Activated CD4-positive, alpha-beta memory T cell treated with anti-CD3 and anti-CD28 coated beads for 36 hours (primary cell): ENCODE measurements around the gene DGKE. TPM values are rescaled to one million over a fixed set of nuclear protein-coding genes. Genes with fewer than 3 reads are reported as not detected.

Experiments used
- CTCF ChIA-PET: fragments of 350-600 bp; sonication (Branson Sonifier 250); formaldehyde crosslinking; loops from one replicate; lab custom pipeline; 2021; ENCODE audit warnings: antibody characterized with exemption, inconsistent platforms; lab: Charles Lee
- POLR2A ChIA-PET: fragments of 350-600 bp; sonication (Branson Sonifier 250); formaldehyde crosslinking; loops from one replicate; lab custom pipeline; 2021; ENCODE audit warnings: antibody characterized with exemption; lab: Charles Lee
- DNase-seq: peaks from one replicate; pipeline ENCODE4 v3.0.0-alpha.2; 2020
- H3K27ac Mint-ChIP-seq: one replicate; pipeline ENCODE4 v1.8.0; 2021; ENCODE audit warnings: mixed read lengths
- H3K27me3 Mint-ChIP-seq: one replicate; pipeline ENCODE4 v1.8.0; 2021; ENCODE audit warnings: mixed read lengths
- H3K36me3 Mint-ChIP-seq: one replicate; pipeline ENCODE4 v1.8.0; 2021; ENCODE audit warnings: mixed read lengths
- H3K4me1 Mint-ChIP-seq: one replicate; pipeline ENCODE4 v1.8.0; 2021; ENCODE audit warnings: low read depth, mixed read lengths
- H3K4me3 Mint-ChIP-seq: one replicate; pipeline ENCODE4 v1.8.0; 2021; ENCODE audit warnings: mild to moderate bottlenecking, mixed read lengths
- H3K9me3 Mint-ChIP-seq: one replicate; pipeline ENCODE4 v1.8.0; 2021; ENCODE audit warnings: mixed read lengths
- intact Hi-C: fragments of 100-400 bp; cut with micrococcal nuclease; formaldehyde crosslinking; loops from one replicate; pipeline ENCODE4 v1.15.1; 2023
- total RNA-seq, 2 experiments: library from RNA; stranded (reverse); gene quantifications; one replicate each; pipeline ENCODE4 v1.2.3, GENCODE V29; 2021

Gene DGKE
- total RNA-seq, 2 experiments from 2014 or later: 23.3 to 25.6 TPM

- Mint-ChIP-seq H3K27me3 (no peaks in the 10 kb centered on the region), H3K4me3 (no peak overlapping the region), H3K27ac (peak overlapping the region; percentile 18), H3K4me1 (peaks cover 40% of the 10 kb centered on the region), H3K9me3 (no peaks in the 10 kb centered on the region), H3K36me3 (peaks cover 66% of the 10 kb centered on the region)
- peak; percentile 65 for DNase-seq
- ChIA-PET CTCF (interaction anchor here (0.9 to 1.6 kb wide), 2 partner anchors 33 to 88 kb away, joined by 3 read pairs; no protein-coding TSS in a partner anchor), POLR2A (interaction anchor here (2.4 kb wide), 1 partner anchor 74 kb away, joined by 7 read pairs; the partner anchor contains the start of genes C17orf67 and DGKE)
- intact Hi-C loops: no loop called here
Measured at GRCh38 chr17:56908001-56908542, 74.1 kb downstream of the DGKE start.

GRCh38 chr17:56909742-56910508 is 76.0 kb downstream of the DGKE start:
- Mint-ChIP-seq H3K36me3 (peaks cover 50% of the 10 kb centered on the region), H3K4me1 (peaks cover 43% of the 10 kb centered on the region), H3K4me3 (peak overlapping the region; percentile 87), H3K27me3 (no peaks in the 10 kb centered on the region), H3K9me3 (no peaks in the 10 kb centered on the region), H3K27ac (no peak overlapping the region)
- ChIA-PET CTCF (interaction anchor here (0.8 to 3.4 kb wide), 5 partner anchors 17 to 90 kb away, joined by 3 to 10 read pairs (median 4); no protein-coding TSS in a partner anchor), POLR2A (interaction anchor here (0.7 to 2.4 kb wide), 2 partner anchors 10 to 75 kb away, joined by 3 to 7 read pairs; partner anchors contain the start of genes C17orf67 and DGKE)
- intact Hi-C loops: no loop called here
- no peak for DNase-seq

- ChIA-PET CTCF (interaction anchor here (0.6 to 3.4 kb wide), 5 partner anchors 17 to 91 kb away, joined by 3 to 10 read pairs (median 4); partner anchors contain the start of gene COIL), POLR2A (interaction anchor here (1.9 kb wide), 1 partner anchor 76 kb away, joined by 5 read pairs; no protein-coding TSS in a partner anchor)
- peaks cover 51% of the 10 kb centered on the region for H3K36me3 Mint-ChIP-seq
- H3K4me1 Mint-ChIP-seq: peaks cover 50% of the 10 kb centered on the region
- intact Hi-C loops: no loop called here
- no peaks in the 10 kb centered on the region for H3K27me3 Mint-ChIP-seq
- peak overlapping the region; percentile 87 for H3K4me3 Mint-ChIP-seq
- no peaks in the 10 kb centered on the region for H3K9me3 Mint-ChIP-seq
- DNase-seq: no peak
- no peak overlapping the region for H3K27ac Mint-ChIP-seq
Measured at GRCh38 chr17:56910509-56911235, 76.7 kb downstream of the DGKE start.

GRCh38 chr17:56912105-56912999 is 78.4 kb downstream of the DGKE start:
- Mint-ChIP-seq H3K27ac (peak overlapping the region; percentile 94), H3K36me3 (peaks cover 37% of the 10 kb centered on the region), H3K27me3 (no peaks in the 10 kb centered on the region), H3K4me1 (peaks cover 61% of the 10 kb centered on the region), H3K9me3 (peaks cover 5% of the 10 kb centered on the region), H3K4me3 (peak overlapping the region; percentile 87)
- POLR2A ChIA-PET: interaction anchor here (1.3 to 1.9 kb wide), 2 partner anchors 11 to 77 kb away, joined by 3 to 5 read pairs; no protein-coding TSS in a partner anchor
- CTCF ChIA-PET: interaction anchor here (3.4 kb wide), 1 partner anchor 27 kb away, joined by 10 read pairs; no protein-coding TSS in a partner anchor
- DNase-seq: no peak
- intact Hi-C loops: no loop called here

- peak overlapping the region; percentile 87 for H3K4me3 Mint-ChIP-seq
- POLR2A ChIA-PET: interaction anchor here (0.8 to 1.4 kb wide), 6 partner anchors 11 to 98 kb away, joined by 3 to 4 read pairs (median 3); no protein-coding TSS in a partner anchor
- intact Hi-C loops: no loop called here
- no peak for DNase-seq
- peaks cover 59% of the 10 kb centered on the region for H3K4me1 Mint-ChIP-seq
- CTCF ChIA-PET: no interaction called here
- no peaks in the 10 kb centered on the region for H3K27me3 Mint-ChIP-seq
- peaks cover 11% of the 10 kb centered on the region for H3K9me3 Mint-ChIP-seq
- peaks cover 33% of the 10 kb centered on the region for H3K36me3 Mint-ChIP-seq
- H3K27ac Mint-ChIP-seq: peak overlapping the region; percentile 94
Measured at GRCh38 chr17:56913000-56913311, 79.0 kb downstream of the DGKE start.

GRCh38 chr17:56913353-56913866 is 79.5 kb downstream of the DGKE start:
- peak overlapping the region; percentile 87 for H3K4me3 Mint-ChIP-seq
- peak overlapping the region; percentile 94 for H3K27ac Mint-ChIP-seq
- ChIA-PET CTCF (interaction anchor here (1.0 to 1.3 kb wide), 3 partner anchors 78 to 94 kb away, joined by 4 to 6 read pairs (median 4); partner anchors contain the start of genes C17orf67 and DGKE), POLR2A (interaction anchor here (0.8 to 1.4 kb wide), 13 partner anchors 10 to 133 kb away, joined by 3 to 5 read pairs (median 3); partner anchors contain the start of gene COIL)
- intact Hi-C loops: no loop called here
- H3K27me3 Mint-ChIP-seq: no peaks in the 10 kb centered on the region
- no peak for DNase-seq
- peaks cover 12% of the 10 kb centered on the region for H3K9me3 Mint-ChIP-seq
- peaks cover 55% of the 10 kb centered on the region for H3K4me1 Mint-ChIP-seq
- peaks cover 29% of the 10 kb centered on the region for H3K36me3 Mint-ChIP-seq

- intact Hi-C loops: loop anchor here (1.0 kb wide), 1 partner anchor 81 kb away; the partner anchor contains the start of gene C17orf67
- peak within 1 kb of the TSS; percentile 94 for H3K27ac Mint-ChIP-seq
- H3K4me3 Mint-ChIP-seq: peak within 1 kb of the TSS; percentile 87
- peaks cover 55% of the 10 kb centered on the region for H3K4me1 Mint-ChIP-seq
- peaks cover 26% of the 10 kb centered on the region for H3K36me3 Mint-ChIP-seq
- peak; percentile 96 for DNase-seq
- POLR2A ChIA-PET: interaction anchor here (0.8 to 1.4 kb wide), 13 partner anchors 10 to 134 kb away, joined by 3 to 5 read pairs (median 3); partner anchors contain the start of gene COIL
- CTCF ChIA-PET: interaction anchor here (1.0 to 1.3 kb wide), 3 partner anchors 78 to 94 kb away, joined by 4 to 6 read pairs (median 4); partner anchors contain the start of genes C17orf67 and DGKE
- no peaks in the 10 kb centered on the region for H3K27me3 Mint-ChIP-seq
- peaks cover 12% of the 10 kb centered on the region for H3K9me3 Mint-ChIP-seq
Measured at GRCh38 chr17:56913867-56914580, 80.1 kb downstream of the DGKE start, which contains the start of gene TRIM25. TRIM25 (minus strand) TSS chr17:56914049; CDS start chr17:56913988, 61 bp downstream.

- H3K27me3 Mint-ChIP-seq: no peaks in the 10 kb centered on the region
- DNase-seq: peak; percentile 24
- peaks cover 58% of the 10 kb centered on the region for H3K4me1 Mint-ChIP-seq
- H3K27ac Mint-ChIP-seq: peak overlapping the region; percentile 94
- peaks cover 12% of the 10 kb centered on the region for H3K9me3 Mint-ChIP-seq
- CTCF ChIA-PET: interaction anchor here (1.0 to 1.3 kb wide), 2 partner anchors 81 to 95 kb away, joined by 4 to 6 read pairs; partner anchors contain the start of genes C17orf67 and DGKE
- H3K36me3 Mint-ChIP-seq: peaks cover 24% of the 10 kb centered on the region
- H3K4me3 Mint-ChIP-seq: peak overlapping the region; percentile 87
- POLR2A ChIA-PET: interaction anchor here (0.5 to 1.4 kb wide), 7 partner anchors 12 to 135 kb away, joined by 3 to 5 read pairs (median 3); no protein-coding TSS in a partner anchor
- intact Hi-C loops: loop anchor here (1.0 kb wide), 1 partner anchor 81 kb away; the partner anchor contains the start of gene C17orf67
Measured at GRCh38 chr17:56914581-56915273, 80.8 kb downstream of the DGKE start.

- H3K9me3 Mint-ChIP-seq: peaks cover 12% of the 10 kb centered on the region
- peaks cover 42% of the 10 kb centered on the region for H3K4me1 Mint-ChIP-seq
- CTCF ChIA-PET: no interaction called here
- H3K27ac Mint-ChIP-seq: peak overlapping the region; percentile 94
- POLR2A ChIA-PET: no interaction called here
- no peak for DNase-seq
- no peak overlapping the region for H3K4me3 Mint-ChIP-seq
- intact Hi-C loops: no loop called here
- no peaks in the 10 kb centered on the region for H3K27me3 Mint-ChIP-seq
- H3K36me3 Mint-ChIP-seq: peaks cover 5% of the 10 kb centered on the region
Measured at GRCh38 chr17:56917559-56918296, 83.8 kb downstream of the DGKE start.
